Embryonic facial prominence (tissue), 1 donor: ENCODE results near the gene DCST1.

Source experiments
- DNase-seq: peaks from one replicate; pipeline ENCODE4 v3.0.0-alpha.2; 2016; ENCODE audit errors: extremely low spot score

Gene DCST1

DNA sequence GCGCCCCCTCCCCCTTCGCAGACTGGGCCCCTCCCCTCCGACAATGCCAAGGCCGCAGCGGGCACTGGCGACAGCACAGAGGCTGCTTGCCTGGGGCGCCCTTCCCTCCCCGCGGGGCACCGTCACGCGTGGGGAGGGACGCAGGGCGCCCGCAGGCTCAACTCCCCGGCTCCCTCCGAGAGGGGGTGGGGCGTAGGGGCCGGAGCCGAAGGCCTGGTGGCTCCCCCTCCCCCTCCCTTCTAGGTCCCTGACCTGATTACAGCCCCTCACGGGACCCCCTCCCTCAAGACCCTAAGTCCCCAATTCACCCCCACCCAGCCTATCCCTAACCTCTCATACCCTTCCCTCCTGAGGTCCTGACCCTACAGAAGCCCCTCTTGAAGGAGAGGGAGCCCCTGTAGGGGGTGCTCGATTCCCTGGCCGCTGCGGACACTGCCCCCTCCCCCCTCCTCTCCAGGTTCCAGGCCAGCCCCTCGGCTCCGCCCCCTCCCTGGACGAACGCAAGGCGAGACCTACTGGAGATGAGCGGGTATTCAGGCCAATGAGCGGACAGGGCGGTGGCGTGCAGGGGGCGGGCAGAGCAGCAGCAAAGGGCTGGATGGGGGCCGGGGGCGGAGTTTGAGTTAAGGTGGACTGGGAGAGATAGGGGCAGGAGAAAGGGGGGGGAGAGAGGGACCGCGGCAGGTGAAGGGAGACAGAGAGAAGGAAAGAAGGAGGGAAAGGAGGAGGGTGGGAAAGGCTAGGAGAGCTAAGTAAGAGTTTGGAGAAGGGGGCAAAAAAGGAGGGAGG lies 31.8 kb upstream of the DCST1 start:
- peak; percentile 97 for DNase-seq

- DNase-seq = no peak
Observed at GRCh38 chr1:155002464-155003226, 31.0 kb upstream of the DCST1 start, which contains the start of gene ZBTB7B. Gene ZBTB7B, plus strand, starts transcription at chr1:155002802. Its CDS starts 11,859 bp downstream, at chr1:155014661.

GRCh38 chr1:155003227-155003765 lies 30.3 kb upstream of the DCST1 start:
- DNase-seq = no peak

DNA sequence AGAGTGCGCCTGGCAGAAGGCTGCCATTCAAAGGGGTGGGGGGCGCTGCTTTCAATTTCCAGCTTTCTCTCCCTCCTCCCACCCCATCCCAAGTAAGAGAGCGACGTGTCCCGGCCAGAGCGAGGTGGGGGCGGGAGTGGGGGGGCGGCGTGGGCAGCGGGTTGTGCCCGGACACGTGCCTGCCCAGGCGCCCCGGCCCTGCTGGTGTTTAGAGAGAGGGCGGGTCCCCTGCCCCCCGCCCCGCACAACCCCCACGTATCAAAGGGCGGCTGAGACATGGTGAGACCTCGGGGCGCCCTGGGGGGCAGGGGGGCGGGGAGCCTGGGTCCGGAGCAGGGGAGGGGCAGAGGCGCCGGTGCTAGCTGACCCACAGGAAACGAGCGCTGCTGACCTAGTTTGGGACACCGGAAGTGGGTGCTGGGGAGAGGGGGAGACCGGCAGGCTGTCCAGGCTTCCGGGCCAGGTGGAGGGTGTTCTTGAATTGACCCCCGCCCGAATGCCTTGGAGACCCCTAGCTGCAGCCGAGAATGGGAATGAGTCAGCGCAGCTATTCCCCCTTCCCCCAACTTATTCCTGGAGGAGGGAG lies 29.8 kb upstream of the DCST1 start:
- no peak for DNase-seq

DNA sequence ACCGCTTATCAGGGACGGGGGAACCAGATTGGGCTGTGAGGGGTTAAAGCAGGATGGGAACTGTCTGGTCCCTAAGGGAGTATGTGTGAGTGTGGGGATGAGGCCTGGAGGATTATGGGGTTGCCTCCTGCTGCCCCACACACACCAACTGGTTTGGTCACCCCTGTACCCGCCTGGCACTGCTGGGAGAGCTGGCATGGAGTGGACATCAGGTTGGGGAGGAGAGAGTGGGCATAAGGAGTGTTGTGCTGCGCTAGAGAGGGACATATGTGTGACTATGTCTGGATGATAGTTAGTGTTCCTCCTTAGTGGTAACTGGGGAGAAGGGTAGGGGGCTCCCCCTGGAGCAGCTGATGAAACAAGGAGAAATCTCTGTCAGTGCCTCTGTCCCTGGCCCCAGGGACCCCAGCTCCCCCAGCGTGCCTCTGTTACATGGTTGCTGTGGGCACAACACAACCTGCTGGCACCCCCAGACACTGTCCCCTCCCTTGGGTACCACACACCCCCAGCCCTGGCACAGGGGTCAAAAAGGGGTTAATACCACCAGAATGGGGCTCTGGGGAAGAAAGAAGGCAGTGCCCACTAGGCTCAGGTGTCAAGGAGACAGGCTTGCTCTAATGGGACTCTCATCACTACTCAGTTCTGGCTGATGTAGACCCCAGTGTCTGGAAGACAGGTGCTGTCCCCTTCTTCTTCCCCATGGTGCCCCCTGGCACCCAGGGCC lies 29.1 kb upstream of the DCST1 start:
- no peak for DNase-seq

GRCh38 chr1:155005076-155006011 lies 28.3 kb upstream of the DCST1 start:
- no peak for DNase-seq

DNA sequence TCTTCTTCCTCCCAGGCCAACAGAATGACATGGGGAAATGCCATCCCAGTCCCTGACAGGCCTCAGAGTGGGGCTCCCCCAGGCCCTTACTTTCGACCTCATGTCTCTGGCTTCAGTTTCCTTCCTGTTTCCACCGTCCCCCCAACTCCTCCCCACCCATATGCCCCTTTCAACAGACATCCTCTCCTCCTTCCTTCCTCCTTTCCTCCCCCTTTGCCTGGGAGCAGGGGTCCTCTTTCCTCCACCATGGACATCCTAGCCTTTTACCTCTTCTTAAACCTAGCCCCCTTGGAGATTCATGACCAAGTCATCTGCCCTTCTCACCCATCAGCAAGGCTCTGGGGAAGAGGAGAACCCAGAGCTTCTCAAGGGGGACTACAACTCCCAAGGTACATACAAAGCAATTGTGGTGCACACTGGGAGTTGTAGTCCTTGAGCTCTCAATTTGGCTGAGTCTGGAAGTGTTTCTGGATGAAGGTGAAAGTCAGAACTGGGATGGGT lies 27.0 kb upstream of the DCST1 start:
- no peak for DNase-seq

GRCh38 chr1:155007251-155007828 lies 26.3 kb upstream of the DCST1 start:
- no peak for DNase-seq

GRCh38 chr1:155008015-155008941 lies 25.3 kb upstream of the DCST1 start:
- DNase-seq = no peak

- no peak for DNase-seq
Observed at GRCh38 chr1:155009221-155009711, 24.4 kb upstream of the DCST1 start.

DNA sequence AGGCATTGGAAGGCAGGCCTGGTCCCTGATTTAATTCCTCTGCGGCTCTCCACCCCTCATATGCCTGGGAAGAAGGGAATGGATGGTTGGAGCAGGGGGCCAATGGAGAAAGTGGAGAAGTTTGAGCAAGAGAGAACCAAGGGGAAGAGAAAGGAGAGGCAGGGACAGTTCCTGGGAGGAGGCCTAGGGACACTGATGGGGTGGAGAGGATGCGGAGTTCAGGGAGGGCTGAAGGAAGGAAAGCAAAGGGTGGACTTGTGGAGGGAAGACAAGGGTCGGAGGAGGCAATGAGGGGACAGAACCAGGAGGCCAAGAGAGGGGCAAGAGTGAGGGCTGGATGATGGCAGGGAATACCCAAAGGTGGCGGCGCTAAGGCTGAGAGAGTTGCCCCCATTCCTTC lies 23.9 kb upstream of the DCST1 start:
- DNase-seq = no peak

GRCh38 chr1:155010211-155010918 lies 23.3 kb upstream of the DCST1 start:
- no peak for DNase-seq

- no peak for DNase-seq
Observed at GRCh38 chr1:155011004-155011416, 22.6 kb upstream of the DCST1 start.

- no peak for DNase-seq
Observed at GRCh38 chr1:155011437-155012025, 22.1 kb upstream of the DCST1 start.

DNA sequence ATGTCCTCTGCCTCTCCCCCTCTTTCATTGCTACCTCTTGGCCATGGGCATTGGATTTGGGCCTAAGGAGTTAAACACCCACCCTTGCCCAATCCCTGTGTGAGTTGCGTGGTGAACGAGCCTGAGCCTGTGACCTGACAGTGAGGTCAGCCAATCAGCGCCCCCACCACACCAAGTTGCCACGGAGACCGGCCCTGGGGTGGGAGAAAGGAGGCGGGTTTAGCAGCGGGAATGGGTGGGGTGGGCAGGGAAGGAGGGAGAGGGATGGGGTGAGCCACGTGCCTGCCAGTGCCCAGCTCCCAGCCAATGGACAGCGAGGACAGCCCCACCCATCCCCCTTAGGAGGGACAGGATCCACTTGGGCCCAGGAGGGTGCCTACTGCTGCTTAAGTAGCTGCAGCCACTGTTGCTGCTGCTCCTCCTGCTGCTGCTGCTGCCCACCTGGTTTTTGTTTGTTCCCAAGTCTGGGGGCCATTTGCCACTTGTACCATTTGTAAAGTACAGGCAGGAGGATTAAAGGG lies 21.5 kb upstream of the DCST1 start:
- DNase-seq = no peak

DNA sequence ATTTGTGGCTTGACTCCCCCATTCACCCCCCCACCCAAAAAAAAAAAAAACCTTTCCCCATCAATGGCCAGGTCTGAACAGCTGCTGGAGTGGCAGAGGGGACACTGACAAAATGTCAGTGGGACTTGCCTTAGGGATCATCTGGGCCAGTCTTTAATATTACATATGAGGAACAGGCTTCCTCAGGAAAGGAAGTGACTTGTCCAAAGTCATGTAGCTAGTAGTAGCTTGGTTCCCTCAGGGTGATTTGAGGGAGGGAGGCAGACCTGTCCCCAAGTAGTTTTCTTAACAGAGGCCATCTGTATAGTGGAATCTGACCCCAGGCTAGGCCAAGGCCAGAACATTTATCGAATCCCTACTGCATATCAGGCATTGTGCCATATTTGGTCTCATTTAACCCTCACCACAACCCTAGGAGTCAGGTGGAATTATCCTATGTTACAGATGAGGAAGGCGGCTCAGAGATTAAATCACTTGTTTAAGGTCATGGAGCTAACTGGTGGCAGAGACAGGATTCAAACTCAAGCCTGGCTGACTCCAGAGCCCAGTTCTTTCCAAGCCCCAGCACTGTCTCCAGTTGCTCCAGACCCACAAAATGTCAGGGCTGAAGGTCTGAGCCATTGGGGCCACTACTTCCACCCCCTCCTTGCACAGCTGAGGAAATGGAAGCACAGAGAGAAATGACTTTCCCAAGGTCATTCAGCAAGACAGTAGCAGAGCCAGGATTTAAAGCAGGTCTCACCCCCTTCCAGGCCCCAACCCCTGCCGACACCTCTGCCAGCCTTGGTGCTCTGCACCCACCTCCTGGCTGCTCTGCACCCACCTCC lies 20.6 kb upstream of the DCST1 start:
- DNase-seq = no peak

GRCh38 chr1:155013632-155014031 lies 20.0 kb upstream of the DCST1 start:
- DNase-seq = no peak
